DOHH2 (cell line): ENCODE results near the gene FLAD1.

Source experiments
- H3F3A ChIP-seq: fragments of 200-600 bp; sonication (generic), shearing (Covaris generic); 2 replicates; pipeline ENCODE4 v1.6.0; 2016; ENCODE audit warnings: antibody characterized with exemption, mild to moderate bottlenecking; ENCODE audit not compliant: control insufficient read depth, insufficient read depth
- H3K27ac ChIP-seq: fragments of 200-600 bp; sonication (generic); 2 replicates; pipeline ENCODE4 v1.5.1; 2014; ENCODE audit warnings: low read depth, mild to moderate bottlenecking, low read length, moderate library complexity
- H3K27me3 ChIP-seq: fragments of 200-600 bp; sonication (generic); 2 replicates; pipeline ENCODE4 v1.6.1; 2014; ENCODE audit warnings: mild to moderate bottlenecking, low read length, mixed read lengths; ENCODE audit not compliant: control insufficient read depth
- H3K36me3 ChIP-seq: fragments of 200-600 bp; sonication (generic); 2 replicates; pipeline ENCODE4 v1.6.1; 2014; ENCODE audit warnings: mild to moderate bottlenecking, low read length, moderate library complexity, mixed read lengths; ENCODE audit not compliant: control insufficient read depth
- H3K4me1 ChIP-seq: fragments of 200-600 bp; sonication (generic); 2 replicates; pipeline ENCODE4 v1.6.1; 2014; ENCODE audit warnings: mild to moderate bottlenecking, low read length, mixed read lengths; ENCODE audit not compliant: control insufficient read depth
- H3K4me2 ChIP-seq: fragments of 200-600 bp; sonication (generic); 2 replicates; pipeline ENCODE4 v1.6.0; 2014; ENCODE audit warnings: mild to moderate bottlenecking, low read length, moderate library complexity
- H3K4me3 ChIP-seq: fragments of 200-600 bp; sonication (generic); 2 replicates; pipeline ENCODE4 v1.5.1; 2014; ENCODE audit warnings: mild to moderate bottlenecking, low read length, mixed read lengths
- H3K79me2 ChIP-seq: fragments of 200-600 bp; sonication (generic); 2 replicates; pipeline ENCODE4 v1.6.1; 2014; ENCODE audit warnings: mild to moderate bottlenecking, low read length, mixed read lengths; ENCODE audit not compliant: control insufficient read depth
- H3K9me2 ChIP-seq: fragments of 200-600 bp; sonication (generic); replicated peaks from 2 replicates; pipeline ENCODE4 v1.6.1; 2014; ENCODE audit warnings: mild to moderate bottlenecking, low read length, mixed read lengths; ENCODE audit not compliant: control insufficient read depth
- H3K9me3 ChIP-seq: fragments of 200-600 bp; sonication (generic); 2 replicates; pipeline ENCODE4 v1.6.1; 2014; ENCODE audit warnings: antibody characterized with exemption, low read length, mixed read lengths; ENCODE audit not compliant: control insufficient read depth, insufficient read depth
- H4K20me1 ChIP-seq: fragments of 200-600 bp; sonication (generic); 2 replicates; pipeline ENCODE4 v1.6.0; 2014; ENCODE audit warnings: low read depth, mild to moderate bottlenecking, antibody characterized with exemption, low read length, moderate library complexity; ENCODE audit not compliant: control insufficient read depth, insufficient read depth
- EZH2phosphoT487 ChIP-seq: fragments of 200-600 bp; sonication (generic); IDR thresholded peaks from 2 replicates; pipeline ENCODE4 v1.6.1; 2017; ENCODE audit warnings: borderline replicate concordance, mild to moderate bottlenecking, antibody characterized with exemption, low read length, moderate library complexity, mixed read lengths
- TF ChIP-seq, protein P1 (sequence below): fragments of 200-600 bp; sonication (generic); IDR thresholded peaks from one replicate; pipeline ENCODE4 v1.5.1; 2014; ENCODE audit warnings: antibody characterized with exemption, mild to moderate bottlenecking, low read depth, low read length; ENCODE audit not compliant: poor library complexity, severe bottlenecking

Gene FLAD1

DNA sequence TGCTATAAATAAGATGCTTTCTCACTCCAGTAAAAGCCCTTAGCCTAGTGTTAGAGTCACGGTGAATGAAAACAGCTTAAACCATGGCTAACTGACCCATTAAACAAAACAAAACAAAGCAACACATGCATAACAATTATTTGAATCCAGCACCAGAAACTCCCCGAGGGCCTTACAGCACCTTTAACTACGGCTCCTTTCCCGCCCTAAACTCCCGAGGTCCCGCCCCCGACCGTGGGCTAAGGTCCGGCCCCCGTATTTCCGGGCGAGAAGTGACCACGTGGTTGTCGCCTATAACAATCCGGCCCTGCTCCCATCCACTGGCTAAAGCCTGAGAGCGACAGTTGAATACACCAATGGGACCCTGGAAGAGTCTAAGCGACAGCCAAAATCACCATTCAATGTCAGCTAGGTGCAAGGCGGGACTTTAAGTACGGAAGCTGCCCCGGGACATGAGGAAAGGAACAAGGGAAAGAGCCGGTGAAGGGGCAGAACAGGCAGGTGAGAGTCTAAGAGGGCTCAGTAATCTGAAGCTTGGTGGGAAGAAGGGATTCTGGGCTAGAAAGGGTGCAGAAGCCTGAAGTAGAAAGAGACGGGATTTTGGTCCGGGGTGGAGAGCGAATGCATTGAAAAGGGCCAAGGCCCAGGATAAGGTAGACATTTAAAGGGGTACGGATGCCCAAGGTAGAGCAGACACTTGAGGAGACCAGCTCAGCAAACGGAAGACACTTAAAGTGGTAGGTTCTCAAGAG, at the start of gene FLAD1:
Gene FLAD1, plus strand, starts transcription at position 448 of the 752 bp plus-strand sequence. CDS start 351 bp downstream, outside the sequence.
- no peaks in the 10 kb centered on the region for H3K9me2 ChIP-seq
- peak within 1 kb of the TSS; percentile 69 for H3K27ac ChIP-seq
- H3K4me3 ChIP-seq: peak within 1 kb of the TSS; percentile 84
- TF ChIP-seq, protein P1, sequence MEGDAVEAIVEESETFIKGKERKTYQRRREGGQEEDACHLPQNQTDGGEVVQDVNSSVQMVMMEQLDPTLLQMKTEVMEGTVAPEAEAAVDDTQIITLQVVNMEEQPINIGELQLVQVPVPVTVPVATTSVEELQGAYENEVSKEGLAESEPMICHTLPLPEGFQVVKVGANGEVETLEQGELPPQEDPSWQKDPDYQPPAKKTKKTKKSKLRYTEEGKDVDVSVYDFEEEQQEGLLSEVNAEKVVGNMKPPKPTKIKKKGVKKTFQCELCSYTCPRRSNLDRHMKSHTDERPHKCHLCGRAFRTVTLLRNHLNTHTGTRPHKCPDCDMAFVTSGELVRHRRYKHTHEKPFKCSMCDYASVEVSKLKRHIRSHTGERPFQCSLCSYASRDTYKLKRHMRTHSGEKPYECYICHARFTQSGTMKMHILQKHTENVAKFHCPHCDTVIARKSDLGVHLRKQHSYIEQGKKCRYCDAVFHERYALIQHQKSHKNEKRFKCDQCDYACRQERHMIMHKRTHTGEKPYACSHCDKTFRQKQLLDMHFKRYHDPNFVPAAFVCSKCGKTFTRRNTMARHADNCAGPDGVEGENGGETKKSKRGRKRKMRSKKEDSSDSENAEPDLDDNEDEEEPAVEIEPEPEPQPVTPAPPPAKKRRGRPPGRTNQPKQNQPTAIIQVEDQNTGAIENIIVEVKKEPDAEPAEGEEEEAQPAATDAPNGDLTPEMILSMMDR: no peak
- no peak for TF ChIP-seq EZH2phosphoT487
- peaks cover 12% of the 10 kb centered on the region for H3F3A ChIP-seq
- H3K4me2 ChIP-seq: peak within 1 kb of the TSS; percentile 80
- peaks cover 55% of the 10 kb centered on the region for H3K36me3 ChIP-seq
- H4K20me1 ChIP-seq: peaks cover 3% of the 10 kb centered on the region; the same call in 1 of the 2 replicates
- peaks cover 85% of the 10 kb centered on the region for H3K79me2 ChIP-seq
- H3K4me1 ChIP-seq: peaks cover 28% of the 10 kb centered on the region
- no peaks in the 10 kb centered on the region for H3K27me3 ChIP-seq
- no peaks in the 10 kb centered on the region for H3K9me3 ChIP-seq

- Histone ChIP-seq H3K36me3 (peaks cover 20% of the 10 kb centered on the region), H3K4me2 (no peak overlapping the region), H3K9me2 (no peaks in the 10 kb centered on the region), H3K79me2 (peaks cover 40% of the 10 kb centered on the region), H3K27ac (no peak overlapping the region), H3F3A (peaks cover 20% of the 10 kb centered on the region), H3K27me3 (no peaks in the 10 kb centered on the region), H3K4me1 (peaks cover 36% of the 10 kb centered on the region), H3K4me3 (no peak overlapping the region), H4K20me1 (no peaks in the 10 kb centered on the region), H3K9me3 (no peaks in the 10 kb centered on the region)
- no peak for TF ChIP-seq EZH2phosphoT487
- TF ChIP-seq, protein P1: no peak
Measured at GRCh38 chr1:154934358-154934948, 48.7 kb upstream of the FLAD1 start.

- Histone ChIP-seq H3K36me3 (peaks cover 12% of the 10 kb centered on the region), H3K27me3 (no peaks in the 10 kb centered on the region), H3K9me3 (no peaks in the 10 kb centered on the region), H3F3A (peaks cover 23% of the 10 kb centered on the region), H3K27ac (peak overlapping the region; percentile 97), H3K4me2 (peak overlapping the region; percentile 86), H3K4me3 (peak overlapping the region; percentile 89), H3K79me2 (peaks cover 55% of the 10 kb centered on the region), H3K4me1 (peaks cover 51% of the 10 kb centered on the region), H3K9me2 (no peaks in the 10 kb centered on the region), H4K20me1 (no peaks in the 10 kb centered on the region)
- TF ChIP-seq, protein P1: no peak
- TF ChIP-seq EZH2phosphoT487: no peak
Measured at GRCh38 chr1:154935749-154936554, 47.2 kb upstream of the FLAD1 start.
